ENCODE results near the gene PRDM9.
"Not testable (repeated sequence)": the region's sequence is repeated elsewhere in the genome, so short reads cannot be mapped to it uniquely, and the experiment has no call there.

The PRDM9 gene
- total RNA-seq = 0 reads per million in 9 experiments

DNA sequence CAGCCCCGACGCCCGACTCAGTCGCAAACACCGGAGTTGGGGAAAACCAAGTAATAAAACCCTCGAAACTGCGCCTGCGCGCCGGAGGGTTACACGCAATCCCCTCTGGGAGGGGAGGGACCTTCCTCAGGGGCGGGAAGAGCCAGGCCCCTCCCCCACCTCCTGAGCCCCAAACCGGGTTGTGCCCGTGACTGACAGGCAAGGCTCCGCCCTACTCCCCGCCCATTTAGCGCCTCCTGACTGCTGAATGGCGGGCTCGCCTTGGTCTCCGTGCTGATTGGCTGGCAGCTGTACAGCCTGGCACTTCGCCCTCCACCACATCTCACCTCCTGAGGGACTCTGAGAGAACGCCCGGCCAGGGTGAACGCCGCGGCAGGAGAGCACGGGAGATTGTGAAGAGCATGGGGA is at the start of gene PRDM9:
Gene PRDM9 (plus strand): TSS at position 332 of the 408 bp plus-strand sequence. CDS start 1,425 bp downstream, outside the sequence.
- H3K9me3 Mint-ChIP-seq = peaks cover 20 to 33% of the 10 kb centered on the region in 2 donors
- no peaks in the 10 kb centered on the region for H3K36me3 Mint-ChIP-seq (ENCODE audit: insufficient read depth)
- ATAC-seq (replicated peaks) (no peak), DNase-seq (no peak)
- H3K27ac Mint-ChIP-seq = no peak within 1 kb of the TSS
- H3K4me3 Mint-ChIP-seq = no peak within 1 kb of the TSS
- H3K4me1 Mint-ChIP-seq (ENCODE audit: low read depth in 2 of 2) = no peaks in the 10 kb centered on the region
- H3K27me3 Mint-ChIP-seq = no peaks in the 10 kb centered on the region

DNA sequence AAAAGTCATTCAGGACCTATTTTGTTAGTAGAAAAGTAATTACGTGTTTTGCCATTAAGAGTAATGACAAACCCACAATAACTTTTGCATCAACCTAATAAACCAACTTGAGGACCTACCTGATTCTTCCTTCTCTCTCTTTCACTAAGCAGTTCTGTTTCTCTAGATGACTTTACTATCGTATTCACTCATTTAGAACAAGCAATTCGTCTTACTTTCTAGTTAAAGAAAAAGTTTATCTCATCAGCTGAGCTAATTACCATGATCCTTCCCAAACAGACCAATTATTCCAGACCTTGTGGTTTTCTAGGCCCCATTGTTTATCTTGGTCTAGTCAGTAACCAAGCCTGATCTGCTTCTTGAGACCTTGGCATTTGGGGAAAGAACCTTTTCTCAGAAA is 49.6 kb upstream of the PRDM9 start:
- Mint-ChIP-seq H3K4me3 (no peak overlapping the region), H3K9me3 (peaks cover 8% of the 10 kb centered on the region in 2 donors), H3K27me3 (no peaks in the 10 kb centered on the region), H3K36me3 (ENCODE audit: insufficient read depth) (no peaks in the 10 kb centered on the region), H3K4me1 (ENCODE audit: low read depth in 2 of 2) (no peaks in the 10 kb centered on the region), H3K27ac (no peak overlapping the region)
- no peak for DNase-seq
- no peak for ATAC-seq (replicated peaks)

DNA sequence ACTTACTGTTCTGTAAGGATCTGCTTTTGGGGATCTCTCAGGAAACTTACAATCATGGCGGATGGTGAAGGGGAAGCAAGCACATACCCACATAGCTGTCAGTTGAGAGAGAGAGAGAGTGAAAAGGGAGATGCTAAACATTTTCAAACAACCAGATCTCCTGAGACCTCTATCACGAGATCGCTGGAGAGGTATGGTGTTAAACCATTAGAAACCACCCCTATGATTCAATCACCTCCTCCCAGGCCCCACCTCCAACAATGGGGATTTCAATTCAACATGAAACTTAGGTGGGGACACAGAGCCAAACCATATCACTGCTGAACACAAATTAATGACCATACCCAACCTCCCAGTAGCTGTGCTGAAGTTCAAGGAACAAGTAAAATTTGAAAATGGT is 48.2 kb upstream of the PRDM9 start:
- peaks cover 12 to 14% of the 10 kb centered on the region in 2 donors for H3K9me3 Mint-ChIP-seq
- no peak overlapping the region for H3K4me3 Mint-ChIP-seq
- H3K4me1 Mint-ChIP-seq (ENCODE audit: low read depth in 2 of 2) = no peaks in the 10 kb centered on the region
- no peaks in the 10 kb centered on the region for H3K27me3 Mint-ChIP-seq
- H3K27ac Mint-ChIP-seq = no peak overlapping the region
- no peaks in the 10 kb centered on the region for H3K36me3 Mint-ChIP-seq (ENCODE audit: insufficient read depth)
- no peak for DNase-seq
- no peak for ATAC-seq (replicated peaks)

DNA sequence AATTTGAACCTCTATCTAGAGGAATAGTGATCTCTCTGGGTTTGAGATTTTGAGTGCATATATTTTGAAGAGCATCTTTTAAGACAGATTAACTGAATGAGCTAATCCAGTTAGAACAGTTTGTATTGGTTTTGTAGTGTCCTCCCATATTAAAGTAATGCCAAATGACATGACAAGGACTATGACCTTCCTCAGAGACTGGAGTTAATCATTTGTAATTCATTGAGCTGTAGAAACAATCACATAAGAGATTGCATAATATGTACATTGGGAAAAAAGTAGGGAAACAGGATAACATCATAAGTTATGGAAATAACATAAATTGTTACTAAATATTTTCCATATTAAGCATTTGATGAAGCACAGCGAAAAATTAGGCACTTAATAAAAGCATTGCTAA is 45.8 kb upstream of the PRDM9 start:
- H3K27me3 Mint-ChIP-seq = no peaks in the 10 kb centered on the region
- H3K36me3 Mint-ChIP-seq (ENCODE audit: insufficient read depth) = no peaks in the 10 kb centered on the region
- H3K27ac Mint-ChIP-seq = no peak overlapping the region
- no peaks in the 10 kb centered on the region for H3K4me1 Mint-ChIP-seq (ENCODE audit: low read depth in 2 of 2)
- no peak overlapping the region for H3K4me3 Mint-ChIP-seq
- DNase-seq = no peak
- ATAC-seq (replicated peaks) = no peak
- H3K9me3 Mint-ChIP-seq = peaks cover 6 to 8% of the 10 kb centered on the region in 2 donors

DNA sequence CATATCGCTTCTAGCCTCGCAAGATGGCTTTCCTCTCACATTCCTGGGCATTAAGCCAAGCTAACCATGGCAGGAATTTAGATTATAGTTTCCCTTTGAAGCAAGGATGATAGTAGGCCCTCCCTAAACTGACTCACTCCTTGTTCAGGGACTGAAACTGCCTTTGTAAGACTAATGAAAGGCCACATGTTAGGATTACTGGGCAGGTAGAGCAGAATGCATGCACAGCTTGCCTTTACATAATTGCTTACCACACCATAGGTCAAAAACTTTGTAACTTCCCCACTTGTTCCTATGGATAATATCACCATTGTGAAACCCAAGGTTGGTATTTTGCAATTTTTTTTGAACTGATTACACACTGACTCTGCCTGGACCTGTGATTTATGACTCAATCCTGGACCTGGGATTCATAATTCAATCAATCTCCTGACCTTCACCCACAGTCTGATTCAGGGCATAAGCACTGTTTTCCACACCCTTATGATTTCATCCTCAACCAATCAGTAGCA is 41.0 kb upstream of the PRDM9 start:
- H3K4me1 Mint-ChIP-seq (ENCODE audit: low read depth in 2 of 2) = no peaks in the 10 kb centered on the region
- DNase-seq = no peak

DNA sequence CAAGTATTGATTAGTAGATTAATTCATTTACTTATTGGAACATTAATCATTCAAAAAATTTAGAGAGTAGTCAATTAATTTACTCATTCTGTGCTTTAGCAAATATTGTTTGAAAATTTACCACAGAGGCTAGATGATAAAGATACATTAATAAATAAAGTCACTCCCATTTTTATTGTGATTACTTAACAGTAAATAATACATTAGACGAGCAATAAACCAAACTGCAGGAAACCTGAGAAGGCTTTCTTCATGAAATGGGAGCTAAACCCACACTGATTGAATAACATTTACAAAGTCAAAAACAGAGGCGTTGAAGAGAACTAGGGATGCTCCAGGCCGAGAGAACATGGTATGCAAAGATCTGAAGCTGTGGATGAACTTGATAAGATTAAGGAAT is 38.8 kb upstream of the PRDM9 start:
- Mint-ChIP-seq H3K36me3 (ENCODE audit: insufficient read depth) (peaks cover 3% of the 10 kb centered on the region), H3K27me3 (no peaks in the 10 kb centered on the region), H3K4me3 (no peak overlapping the region), H3K4me1 (ENCODE audit: low read depth in 2 of 2) (no peaks in the 10 kb centered on the region), H3K27ac (no peak overlapping the region), H3K9me3 (peaks cover 9 to 15% of the 10 kb centered on the region in 2 donors)
- ATAC-seq (replicated peaks) (no peak), DNase-seq (no peak)

More for the DNA sequence above, 41.0 kb upstream of the PRDM9 start:
- Mint-ChIP-seq H3K27me3 (no peaks in the 10 kb centered on the region), H3K36me3 (ENCODE audit: insufficient read depth) (peaks cover 3% of the 10 kb centered on the region), H3K27ac (no peak overlapping the region), H3K4me3 (no peak overlapping the region), H3K9me3 (peaks cover 11 to 21% of the 10 kb centered on the region in 2 donors)
- ATAC-seq (replicated peaks) = no peak

DNA sequence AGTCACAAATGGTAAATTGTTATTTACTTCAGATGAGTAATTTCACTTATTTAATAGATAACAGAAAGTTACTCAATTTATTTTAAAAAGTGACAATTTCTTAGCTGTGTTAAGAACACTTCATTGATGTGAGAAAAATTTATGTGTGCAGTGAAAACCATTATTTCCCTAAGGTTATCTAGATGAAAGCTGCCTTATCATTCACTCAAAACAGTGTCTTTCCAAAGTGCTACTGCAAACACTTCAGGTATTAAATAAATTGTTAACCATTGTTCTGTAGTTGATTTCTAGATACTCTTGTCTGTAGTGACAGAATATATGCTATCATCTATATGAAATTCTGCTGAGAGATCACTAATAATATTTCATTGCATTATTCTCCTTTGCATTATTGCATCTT is 33.5 kb upstream of the PRDM9 start:
- ATAC-seq (replicated peaks) (no peak), DNase-seq (no peak)
- Mint-ChIP-seq H3K4me3 (no peak overlapping the region), H3K27me3 (no peaks in the 10 kb centered on the region), H3K4me1 (ENCODE audit: low read depth in 2 of 2) (no peaks in the 10 kb centered on the region), H3K36me3 (ENCODE audit: insufficient read depth) (no peaks in the 10 kb centered on the region), H3K27ac (no peak overlapping the region), H3K9me3 (peaks cover 0 to 4% of the 10 kb centered on the region in 2 donors)

DNA sequence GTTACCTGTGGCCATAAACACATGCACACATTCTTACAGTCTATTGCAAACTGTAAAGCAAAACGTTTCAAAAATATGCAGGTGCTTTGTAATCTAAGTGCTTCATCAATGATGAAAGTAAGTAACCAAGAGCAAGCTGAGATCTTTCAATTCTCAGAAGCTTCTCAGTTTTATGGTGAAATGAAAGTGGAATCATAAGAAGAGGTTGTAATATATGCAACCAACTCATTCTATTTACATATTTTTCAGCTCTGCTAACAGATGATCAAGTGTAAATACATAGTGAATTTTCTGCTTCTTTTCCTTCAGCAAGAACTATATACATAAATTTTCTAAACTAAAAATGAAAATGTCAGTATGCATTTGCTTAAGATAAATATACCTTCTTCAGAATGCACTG is 33.1 kb upstream of the PRDM9 start:
- Mint-ChIP-seq H3K4me1 (ENCODE audit: low read depth in 2 of 2) (no peaks in the 10 kb centered on the region), H3K4me3 (no peak overlapping the region), H3K9me3 (peaks cover 0 to 5% of the 10 kb centered on the region in 2 donors), H3K27ac (no peak overlapping the region), H3K27me3 (no peaks in the 10 kb centered on the region), H3K36me3 (ENCODE audit: insufficient read depth) (no peaks in the 10 kb centered on the region)
- DNase-seq (no peak), ATAC-seq (replicated peaks) (no peak)

DNA sequence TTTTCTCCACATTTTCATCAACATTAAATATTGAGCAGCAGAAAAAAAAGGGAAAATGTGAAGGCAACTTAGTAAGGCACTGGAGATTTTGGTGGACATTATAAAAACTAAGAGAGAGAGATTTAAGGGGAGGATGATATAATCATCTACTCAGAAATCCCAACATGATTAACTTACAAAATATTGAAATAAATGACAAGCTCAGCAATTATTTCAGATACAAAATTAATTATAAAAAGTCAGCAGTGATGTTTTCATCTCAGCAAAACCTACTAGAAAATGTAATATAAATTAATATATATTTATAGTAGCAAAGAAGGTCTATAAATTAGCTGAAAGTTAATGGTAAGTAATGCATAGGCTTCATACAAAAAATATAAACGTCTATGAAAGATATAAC is 30.8 kb upstream of the PRDM9 start:
- Mint-ChIP-seq H3K4me3 (no peak overlapping the region), H3K27ac (no peak overlapping the region), H3K9me3 (peaks cover 0 to 7% of the 10 kb centered on the region in 2 donors), H3K36me3 (ENCODE audit: insufficient read depth) (no peaks in the 10 kb centered on the region), H3K4me1 (ENCODE audit: low read depth in 2 of 2) (no peaks in the 10 kb centered on the region), H3K27me3 (no peaks in the 10 kb centered on the region)
- no peak for ATAC-seq (replicated peaks)
- DNase-seq = no peak

DNA sequence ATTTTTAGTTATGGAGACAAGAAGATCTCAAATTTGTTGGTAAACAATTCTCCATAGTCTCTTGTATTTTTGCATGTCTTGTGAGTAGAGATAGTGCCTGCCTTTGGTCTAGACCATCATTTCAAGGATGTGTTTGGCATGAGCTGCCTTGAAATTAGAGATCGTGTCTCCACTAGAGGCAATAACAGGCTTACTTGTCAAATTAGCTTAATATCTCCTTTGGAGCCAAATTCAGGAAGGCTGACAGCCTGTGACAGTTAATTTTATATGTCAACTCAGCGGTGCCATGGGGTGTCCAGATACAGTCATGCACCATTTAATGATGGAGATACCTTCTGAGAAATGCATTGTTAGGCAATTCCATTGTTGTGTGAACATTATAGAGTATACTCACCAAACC is 24.8 kb upstream of the PRDM9 start:
- Mint-ChIP-seq H3K27me3 (no peaks in the 10 kb centered on the region), H3K4me1 (ENCODE audit: low read depth in 2 of 2) (no peaks in the 10 kb centered on the region), H3K4me3 (no peak overlapping the region), H3K27ac (no peak overlapping the region), H3K9me3 (peaks cover 9 to 25% of the 10 kb centered on the region in 2 donors), H3K36me3 (ENCODE audit: insufficient read depth) (no peaks in the 10 kb centered on the region)
- DNase-seq (no peak), ATAC-seq (replicated peaks) (no peak)

DNA sequence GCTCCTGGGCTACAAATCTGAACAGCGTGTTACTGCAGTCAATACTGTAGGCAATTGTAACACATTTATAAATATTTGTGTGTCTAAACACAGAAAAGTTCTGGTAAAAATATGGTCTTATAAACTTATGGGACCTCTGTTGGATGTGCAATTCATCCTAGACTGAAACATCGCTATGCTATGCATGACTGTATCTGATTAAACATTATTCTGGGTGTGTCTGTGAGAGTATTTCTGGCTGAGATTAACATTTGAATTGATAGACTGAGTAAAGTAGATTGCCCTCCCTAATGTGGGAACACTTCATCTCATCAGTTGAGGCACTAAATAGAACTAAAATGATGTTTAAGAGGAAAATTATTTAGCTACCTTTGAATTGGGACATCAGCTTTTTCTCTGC is 24.3 kb upstream of the PRDM9 start:
- peaks cover 9 to 30% of the 10 kb centered on the region in 2 donors for H3K9me3 Mint-ChIP-seq
- H3K36me3 Mint-ChIP-seq (ENCODE audit: insufficient read depth) = no peaks in the 10 kb centered on the region
- DNase-seq = no peak
- H3K27ac Mint-ChIP-seq = no peak overlapping the region
- H3K4me3 Mint-ChIP-seq = no peak overlapping the region
- no peaks in the 10 kb centered on the region for H3K4me1 Mint-ChIP-seq (ENCODE audit: low read depth in 2 of 2)
- no peaks in the 10 kb centered on the region for H3K27me3 Mint-ChIP-seq
- no peak for ATAC-seq (replicated peaks)

DNA sequence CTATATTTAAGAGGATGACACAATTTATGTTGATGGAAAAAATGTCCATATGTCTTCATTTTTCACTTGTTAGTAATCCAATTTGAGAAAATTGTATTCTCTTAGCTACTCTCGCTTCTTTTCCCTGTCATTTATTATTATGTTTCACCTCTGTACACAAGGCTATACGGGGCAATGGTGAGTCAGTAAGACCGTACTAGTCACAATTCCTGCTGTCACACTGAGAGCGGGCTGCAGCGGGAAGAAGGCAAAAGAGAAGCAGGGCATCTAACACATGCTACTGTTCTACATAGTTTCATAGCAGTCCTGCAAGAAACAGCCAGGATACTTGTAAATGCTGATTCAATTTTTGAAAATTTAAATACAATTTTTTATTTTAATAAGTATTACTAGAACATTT is 23.3 kb upstream of the PRDM9 start:
- peaks cover 9 to 39% of the 10 kb centered on the region in 2 donors for H3K9me3 Mint-ChIP-seq
- H3K4me3 Mint-ChIP-seq = no peak overlapping the region
- H3K27ac Mint-ChIP-seq = no peak overlapping the region
- DNase-seq (no peak), ATAC-seq (replicated peaks) (no peak)
- H3K27me3 Mint-ChIP-seq = no peaks in the 10 kb centered on the region
- no peaks in the 10 kb centered on the region for H3K36me3 Mint-ChIP-seq (ENCODE audit: insufficient read depth)
- H3K4me1 Mint-ChIP-seq (ENCODE audit: low read depth in 2 of 2) = no peaks in the 10 kb centered on the region

DNA sequence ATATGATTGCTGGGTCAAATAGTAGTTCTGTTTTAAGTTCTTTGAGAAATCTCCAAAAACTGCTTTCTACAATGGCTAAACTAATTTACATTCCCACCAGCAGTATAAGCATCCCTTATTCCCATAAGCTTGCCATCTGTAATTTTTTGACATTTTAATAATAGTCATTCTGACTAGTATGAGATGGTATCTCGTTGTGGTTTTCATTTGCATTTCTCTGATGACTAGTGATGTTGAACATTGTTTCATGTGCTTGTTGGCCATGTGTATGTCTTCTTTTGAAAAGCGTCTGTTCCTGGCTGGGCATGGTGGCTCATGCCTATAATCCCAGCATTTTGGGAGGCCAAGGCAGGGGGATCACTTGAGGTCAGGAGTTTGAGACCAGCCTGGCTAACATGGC is 21.2 kb upstream of the PRDM9 start:
- H3K4me3 Mint-ChIP-seq; H3K36me3 Mint-ChIP-seq (ENCODE audit: insufficient read depth); H3K4me1 Mint-ChIP-seq (ENCODE audit: low read depth in 2 of 2); H3K27me3 Mint-ChIP-seq; H3K27ac Mint-ChIP-seq; ATAC-seq (replicated peaks); DNase-seq: not testable (repeated sequence)
- H3K9me3 Mint-ChIP-seq = peaks cover 7 to 48% of the 10 kb centered on the region in 2 donors

DNA sequence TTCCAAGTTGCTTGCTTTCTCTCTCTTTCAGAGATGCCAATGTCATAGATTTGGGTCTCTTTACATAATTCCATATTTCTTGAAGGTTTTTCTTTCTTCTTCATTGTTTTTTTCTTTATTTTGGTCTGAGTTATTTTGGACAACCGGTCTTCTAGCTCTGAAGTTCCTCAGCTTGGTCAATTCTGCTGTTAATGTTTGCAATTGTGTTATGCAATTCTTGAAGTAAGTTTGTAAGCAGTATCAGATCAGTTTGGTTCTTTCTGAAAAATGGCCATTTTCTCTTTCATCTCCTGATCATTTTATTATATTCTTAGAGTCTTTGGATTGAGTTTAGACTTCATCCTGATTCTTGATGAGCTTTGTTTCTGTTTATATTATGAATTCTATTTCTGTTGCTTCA is 16.4 kb upstream of the PRDM9 start:
- no peak for DNase-seq
- ATAC-seq (replicated peaks) = no peak
- H3K4me1 Mint-ChIP-seq (ENCODE audit: low read depth in 2 of 2) = no peaks in the 10 kb centered on the region
- H3K27me3 Mint-ChIP-seq = no peaks in the 10 kb centered on the region
- H3K36me3 Mint-ChIP-seq (ENCODE audit: insufficient read depth) = no peaks in the 10 kb centered on the region
- peaks cover 15 to 47% of the 10 kb centered on the region in 2 donors for H3K9me3 Mint-ChIP-seq
- H3K4me3 Mint-ChIP-seq = no peak overlapping the region
- H3K27ac Mint-ChIP-seq = no peak overlapping the region

DNA sequence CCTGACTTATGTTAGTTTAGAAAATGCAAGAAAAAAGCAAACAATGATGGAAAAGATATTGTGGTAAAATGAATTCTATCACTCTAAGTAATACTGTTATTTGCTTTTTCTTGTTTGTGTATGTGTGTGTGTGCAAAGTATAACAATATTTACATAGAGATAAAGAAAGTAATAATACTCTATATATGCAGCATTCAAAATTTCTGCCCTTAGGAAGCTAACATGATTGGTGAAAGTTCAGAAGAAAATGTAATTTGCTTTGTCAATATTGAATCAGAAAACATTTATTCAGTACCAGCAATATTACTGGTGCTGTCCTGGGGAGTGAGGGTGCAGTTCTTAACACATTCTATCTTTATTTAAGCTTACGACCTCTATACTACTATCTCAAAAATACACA is 12.9 kb upstream of the PRDM9 start:
- H3K4me1 Mint-ChIP-seq (ENCODE audit: low read depth in 2 of 2) = no peaks in the 10 kb centered on the region
- no peak overlapping the region for H3K4me3 Mint-ChIP-seq
- peaks cover 12 to 20% of the 10 kb centered on the region in 2 donors for H3K9me3 Mint-ChIP-seq
- ATAC-seq (replicated peaks) (no peak), DNase-seq (no peak)
- H3K27ac Mint-ChIP-seq = no peak overlapping the region
- no peaks in the 10 kb centered on the region for H3K27me3 Mint-ChIP-seq
- H3K36me3 Mint-ChIP-seq (ENCODE audit: insufficient read depth) = no peaks in the 10 kb centered on the region

All from effector memory CD8-positive, alpha-beta T cell (primary cell).